OCI-LY1 (cell line): ENCODE measurements around the gene TSPAN5.

Source experiments
- H2AFZ ChIP-seq: fragments of 200-600 bp; sonication (generic), shearing (Covaris generic); 2 replicates; pipeline ENCODE4 v1.6.0; 2014; ENCODE audit warnings: antibody characterized with exemption, mild to moderate bottlenecking, low read length
- H3F3A ChIP-seq: fragments of 200-600 bp; sonication (generic), shearing (Covaris generic); 2 replicates; pipeline ENCODE4 v1.6.0; 2014; ENCODE audit warnings: mild to moderate bottlenecking, antibody characterized with exemption, low read length, moderate library complexity; ENCODE audit not compliant: insufficient read depth
- H3K27ac ChIP-seq: fragments of 200-600 bp; sonication (generic); 2 replicates; pipeline ENCODE4 v1.5.1; 2014; ENCODE audit warnings: low read length, mixed run types, mild to moderate bottlenecking, low read depth; ENCODE audit not compliant: poor library complexity, severe bottlenecking
- H3K27me3 ChIP-seq: fragments of 200-600 bp; sonication (generic); 2 replicates; pipeline ENCODE4 v1.6.0; 2014; ENCODE audit warnings: antibody characterized with exemption, mild to moderate bottlenecking, low read length, moderate library complexity; ENCODE audit not compliant: insufficient read depth
- H3K36me3 ChIP-seq: fragments of 200-600 bp; sonication (generic); 2 replicates; pipeline ENCODE4 v1.6.1; 2014; ENCODE audit warnings: mild to moderate bottlenecking, antibody characterized with exemption, low read length, moderate library complexity, mixed read lengths; ENCODE audit not compliant: insufficient read depth
- H3K4me1 ChIP-seq: fragments of 200-600 bp; sonication (generic); 2 replicates; pipeline ENCODE4 v1.5.1; 2014; ENCODE audit warnings: mild to moderate bottlenecking, low read length, moderate library complexity; ENCODE audit not compliant: insufficient read depth, severe bottlenecking
- H3K4me2 ChIP-seq: fragments of 200-600 bp; sonication (generic), shearing (Covaris generic); 2 replicates; pipeline ENCODE4 v1.6.1; 2014; ENCODE audit warnings: low read length
- H3K4me3 ChIP-seq: fragments of 200-600 bp; sonication (generic); 2 replicates; pipeline ENCODE4 v1.5.1; 2014; ENCODE audit warnings: low read length, low read depth, mild to moderate bottlenecking, mixed read lengths; ENCODE audit not compliant: poor library complexity, severe bottlenecking
- H3K79me2 ChIP-seq: fragments of 200-600 bp; shearing (Covaris generic); 2 replicates; pipeline ENCODE4 v1.6.1; 2016; ENCODE audit warnings: mixed run types, low read length, mixed read lengths; ENCODE audit not compliant: insufficient read depth
- H3K9ac ChIP-seq: fragments of 200-600 bp; sonication (generic), shearing (Covaris generic); 2 replicates; pipeline ENCODE4 v1.6.1; 2014; ENCODE audit warnings: mild to moderate bottlenecking, low read length, mixed read lengths
- H3K9me2 ChIP-seq: fragments of 200-600 bp; sonication (generic), shearing (Covaris generic); 2 replicates; pipeline ENCODE4 v1.6.1; 2014; ENCODE audit warnings: low read depth, mild to moderate bottlenecking, low read length, mixed read lengths
- H3K9me3 ChIP-seq: fragments of 200-600 bp; shearing (Covaris generic); 2 replicates; pipeline ENCODE4 v1.6.1; 2014; ENCODE audit warnings: low read length, mixed read lengths
- H4K20me1 ChIP-seq: fragments of 200-600 bp; sonication (generic), shearing (Covaris generic); 2 replicates; pipeline ENCODE4 v1.6.0; 2016; ENCODE audit warnings: mild to moderate bottlenecking, low read length; ENCODE audit not compliant: insufficient read depth
- CTCF ChIP-seq: fragments of 200-600 bp; sonication (generic), shearing (Covaris generic); IDR thresholded peaks from 2 replicates; pipeline ENCODE4 v1.5.1; 2017; ENCODE audit warnings: mild to moderate bottlenecking, antibody characterized with exemption, low read length, moderate library complexity, mixed read lengths
- EZH2 ChIP-seq: fragments of 200-600 bp; sonication (generic), shearing (Covaris generic); IDR thresholded peaks from 2 replicates; pipeline ENCODE4 v1.8.0; 2017; ENCODE audit warnings: borderline replicate concordance, mixed run types, mild to moderate bottlenecking, antibody characterized with exemption, low read length, moderate library complexity, mixed read lengths

The TSPAN5 gene

GRCh38 chr4:98558471-98559169 is 99.8 kb downstream of the TSPAN5 start:
- Histone ChIP-seq H4K20me1 (no peaks in the 10 kb centered on the region), H3F3A (no peaks in the 10 kb centered on the region), H3K36me3 (no peaks in the 10 kb centered on the region), H3K79me2 (no peaks in the 10 kb centered on the region), H2AFZ (no peak overlapping the region), H3K9me2 (no peaks in the 10 kb centered on the region), H3K4me2 (no peak overlapping the region), H3K4me1 (no peaks in the 10 kb centered on the region), H3K27me3 (no peaks in the 10 kb centered on the region), H3K9me3 (no peaks in the 10 kb centered on the region), H3K9ac (no peak overlapping the region), H3K4me3 (no peak overlapping the region), H3K27ac (no peak overlapping the region)
- TF ChIP-seq CTCF = no peak
- no peak for TF ChIP-seq EZH2

GRCh38 chr4:98557194-98557892 is 101.1 kb downstream of the TSPAN5 start:
- Histone ChIP-seq H3K4me2 (no peak overlapping the region), H2AFZ (no peak overlapping the region), H3K36me3 (no peaks in the 10 kb centered on the region), H3K9me2 (no peaks in the 10 kb centered on the region), H3K79me2 (no peaks in the 10 kb centered on the region), H3K27ac (no peak overlapping the region), H3K9me3 (no peaks in the 10 kb centered on the region), H3K4me1 (no peaks in the 10 kb centered on the region), H4K20me1 (no peaks in the 10 kb centered on the region), H3K4me3 (no peak overlapping the region), H3K27me3 (no peaks in the 10 kb centered on the region), H3K9ac (no peak overlapping the region), H3F3A (no peaks in the 10 kb centered on the region)
- no peak for TF ChIP-seq EZH2
- no peak for TF ChIP-seq CTCF

GRCh38 chr4:98556451-98556850 is 102.0 kb downstream of the TSPAN5 start:
- no peaks in the 10 kb centered on the region for H3K79me2 ChIP-seq
- H2AFZ ChIP-seq = no peak overlapping the region
- TF ChIP-seq EZH2 (no peak), CTCF (no peak)
- H3K9me2 ChIP-seq = no peaks in the 10 kb centered on the region
- H3K27me3 ChIP-seq = no peaks in the 10 kb centered on the region
- H3K4me1 ChIP-seq = no peaks in the 10 kb centered on the region
- H3F3A ChIP-seq = no peaks in the 10 kb centered on the region
- no peak overlapping the region for H3K27ac ChIP-seq
- no peak overlapping the region for H3K4me3 ChIP-seq
- no peak overlapping the region for H3K4me2 ChIP-seq
- H3K9me3 ChIP-seq = no peaks in the 10 kb centered on the region
- H4K20me1 ChIP-seq = no peaks in the 10 kb centered on the region
- no peaks in the 10 kb centered on the region for H3K36me3 ChIP-seq
- no peak overlapping the region for H3K9ac ChIP-seq
